NCI-H510A treated with DMSO at 0.1 percent for 48 hours (cell line): ENCODE data around the gene TNRC18.

ENCODE experiments used
- DNase-seq: peaks from one replicate; lab custom pipeline; 2025; lab: John Stamatoyannopoulos, UW

The TNRC18 gene

GRCh38 chr7:5450549-5451327 is 27.1 kb upstream of the TNRC18 start:
- no peak for DNase-seq

DNA sequence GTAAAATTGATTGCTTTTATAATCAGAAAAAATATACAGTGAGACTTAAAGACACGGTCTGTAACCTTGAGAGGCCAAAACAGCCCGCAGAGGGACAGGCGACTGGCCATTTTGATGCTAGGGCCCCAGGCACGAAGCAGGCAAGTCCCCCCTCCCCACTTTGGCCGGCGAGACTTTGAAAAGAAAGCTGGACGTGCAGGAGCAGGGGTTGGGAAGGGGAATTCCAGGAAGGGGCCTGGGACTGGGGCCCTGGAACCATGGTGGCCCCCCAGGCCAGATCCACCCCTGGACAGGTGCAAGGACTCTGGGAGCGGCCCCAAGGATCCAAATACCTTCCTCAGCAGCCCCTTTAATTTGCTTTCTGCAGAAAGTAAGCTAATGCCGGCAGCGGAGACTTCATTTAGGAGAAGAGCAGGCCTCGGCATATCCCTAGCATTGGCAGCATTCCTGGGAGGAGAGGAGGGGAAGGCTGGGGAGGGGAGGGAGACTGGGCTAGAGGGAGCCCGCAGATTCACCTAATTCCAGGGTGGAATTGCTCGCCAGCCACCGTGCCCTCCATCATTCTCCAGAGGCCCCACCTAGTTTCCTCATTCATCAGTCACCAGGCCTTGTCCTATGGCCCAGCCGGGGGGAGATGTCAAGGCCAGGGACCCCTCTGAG is 24.9 kb upstream of the TNRC18 start:
- no peak for DNase-seq

GRCh38 chr7:5445981-5446594 is 22.5 kb upstream of the TNRC18 start:
- DNase-seq = no peak

- DNase-seq = no peak
Measured at GRCh38 chr7:5443678-5444077, 20.0 kb upstream of the TNRC18 start.

- DNase-seq = no peak
Measured at GRCh38 chr7:5442757-5443305, 19.2 kb upstream of the TNRC18 start.

- DNase-seq = no peak
Measured at GRCh38 chr7:5441840-5442503, 18.3 kb upstream of the TNRC18 start.

GRCh38 chr7:5439572-5440496 is 16.2 kb upstream of the TNRC18 start:
- no peak for DNase-seq

DNA sequence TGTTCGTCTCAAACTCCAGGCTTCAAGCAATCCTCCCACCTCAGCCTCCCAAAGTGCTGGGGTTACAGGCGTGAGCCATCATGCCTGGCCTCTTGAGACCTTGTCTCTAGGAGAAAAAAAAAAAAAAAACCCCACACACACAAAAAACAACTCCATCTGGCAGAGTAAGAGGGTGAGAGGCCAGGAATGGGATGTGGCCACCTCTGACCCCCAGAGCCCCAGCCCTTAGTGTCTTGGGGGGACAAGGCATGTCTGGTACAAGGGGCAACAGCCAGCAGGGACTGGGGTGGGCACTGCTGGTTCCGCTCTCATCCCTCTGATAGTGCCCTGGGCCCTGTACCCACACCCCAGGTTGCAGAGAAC is 15.6 kb upstream of the TNRC18 start:
- no peak for DNase-seq

GRCh38 chr7:5437987-5438386 is 14.4 kb upstream of the TNRC18 start:
- DNase-seq = no peak

DNA sequence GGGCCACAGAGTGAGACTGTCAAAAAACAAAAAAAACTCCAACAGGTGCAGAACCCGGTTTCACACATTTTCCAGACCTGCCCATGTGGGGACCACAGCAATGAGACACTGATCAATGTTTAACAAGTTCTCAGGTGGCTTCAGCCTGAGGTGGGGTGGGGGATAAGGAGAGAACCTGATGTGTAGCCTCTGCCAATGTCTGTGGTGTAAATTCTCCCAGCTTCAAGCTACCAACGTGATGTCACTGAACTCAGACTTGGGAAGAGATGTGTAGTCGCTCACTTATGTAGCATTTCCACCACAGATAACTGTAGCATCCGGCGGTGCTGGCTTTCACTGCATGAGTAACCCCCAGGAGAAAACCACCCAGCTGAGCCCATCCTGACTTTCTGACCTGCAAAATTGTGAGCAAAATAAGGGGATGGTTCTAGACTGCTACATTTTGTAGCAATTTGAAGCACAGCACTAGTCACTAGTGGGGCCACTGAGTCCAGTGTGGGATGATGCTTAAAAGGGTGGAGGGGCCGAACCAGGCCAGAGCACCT is 13.8 kb upstream of the TNRC18 start:
- no peak for DNase-seq

GRCh38 chr7:5436003-5436678 is 12.5 kb upstream of the TNRC18 start:
- no peak for DNase-seq

DNA sequence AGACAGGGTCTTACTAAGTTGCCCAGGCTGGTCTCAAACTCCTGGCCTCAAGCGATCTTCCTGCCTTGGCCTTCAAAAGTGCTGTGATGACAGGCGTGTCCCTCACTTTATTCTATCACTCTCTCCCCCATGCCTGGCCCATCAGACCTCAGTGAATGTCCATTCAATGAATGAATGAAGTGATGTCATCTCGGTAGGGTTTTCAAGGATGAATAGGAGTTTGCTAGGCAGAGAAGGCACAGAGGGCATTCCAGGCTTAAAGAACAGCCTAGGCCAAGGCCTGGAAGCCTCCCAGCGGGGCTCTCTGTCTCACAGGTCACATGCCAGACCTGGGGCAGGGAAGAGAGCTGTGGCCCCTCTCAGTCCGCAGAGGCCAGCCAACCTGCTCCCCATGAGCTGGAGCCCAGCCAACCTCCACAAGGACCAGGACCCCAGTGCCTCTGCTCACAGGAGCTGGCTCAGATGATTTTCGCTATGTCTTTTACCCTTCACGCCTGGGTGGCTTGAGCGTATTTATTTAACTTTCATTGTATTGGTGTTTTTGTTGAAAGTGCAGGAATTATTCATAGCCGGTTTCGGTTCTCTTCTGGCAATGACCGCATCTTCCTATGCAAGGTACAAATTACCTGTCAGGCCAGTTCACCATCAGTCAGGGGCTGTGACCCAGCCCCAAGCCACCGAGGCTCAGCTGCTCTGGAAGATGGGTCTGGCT is 11.8 kb upstream of the TNRC18 start:
- DNase-seq = no peak

DNA sequence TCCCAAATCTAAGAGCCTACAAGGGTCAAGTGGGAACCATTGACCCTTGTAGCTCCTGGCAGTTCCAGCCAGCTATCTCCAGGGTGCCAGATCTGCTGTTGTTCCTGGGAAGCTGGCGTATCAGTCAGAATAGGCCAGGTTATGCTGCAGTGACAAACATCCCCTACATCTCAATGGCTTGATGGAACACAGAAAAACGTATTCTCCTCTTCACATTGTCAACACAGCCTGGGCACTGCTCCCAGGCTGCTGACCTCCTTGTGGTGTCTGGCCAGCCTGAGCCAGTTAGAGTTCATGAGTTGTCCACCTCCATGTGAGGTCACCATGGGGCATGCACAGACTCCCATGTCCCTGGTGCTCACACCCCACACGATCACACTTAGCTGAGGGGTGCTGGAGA is 9.5 kb upstream of the TNRC18 start:
- no peak for DNase-seq

DNA sequence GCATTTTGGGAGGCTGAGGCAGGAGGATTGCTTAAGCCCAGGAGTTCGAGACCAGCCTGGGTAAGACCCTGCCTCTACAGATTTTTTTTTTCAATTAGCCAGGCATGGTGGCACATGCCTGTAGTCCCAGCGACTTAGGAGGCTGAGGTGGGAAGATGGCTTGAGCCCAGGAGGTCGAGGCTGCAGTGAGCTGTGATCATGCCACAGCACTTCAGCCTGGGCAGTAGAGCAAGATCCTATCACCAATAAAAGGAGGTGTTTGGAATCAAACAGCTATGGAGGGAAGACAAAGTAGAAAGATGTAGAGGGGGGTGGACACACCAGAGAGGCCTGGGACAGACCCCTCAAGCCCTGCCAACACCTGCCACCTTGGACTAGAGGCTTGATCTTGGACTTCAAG is 9.1 kb upstream of the TNRC18 start:
- DNase-seq = no peak

GRCh38 chr7:5431560-5432015 is 8.0 kb upstream of the TNRC18 start:
- DNase-seq = no peak

DNA sequence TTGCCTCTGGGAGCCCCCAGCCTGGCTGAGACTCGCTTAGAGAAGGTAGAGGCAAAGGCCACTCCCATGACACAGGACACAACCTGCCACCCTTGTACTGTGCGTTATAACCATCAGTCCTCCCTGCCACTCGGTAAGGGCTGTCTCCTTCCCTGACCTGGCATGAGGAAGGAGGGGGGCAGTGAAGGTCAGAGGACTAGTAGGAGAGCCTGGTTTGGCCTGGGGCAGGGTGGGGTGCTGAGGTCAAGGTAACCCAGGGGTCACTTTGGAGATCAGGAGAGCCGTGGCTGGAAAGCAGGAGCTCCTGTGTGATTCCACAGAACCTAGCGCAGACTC is 6.9 kb upstream of the TNRC18 start:
- no peak for DNase-seq

DNA sequence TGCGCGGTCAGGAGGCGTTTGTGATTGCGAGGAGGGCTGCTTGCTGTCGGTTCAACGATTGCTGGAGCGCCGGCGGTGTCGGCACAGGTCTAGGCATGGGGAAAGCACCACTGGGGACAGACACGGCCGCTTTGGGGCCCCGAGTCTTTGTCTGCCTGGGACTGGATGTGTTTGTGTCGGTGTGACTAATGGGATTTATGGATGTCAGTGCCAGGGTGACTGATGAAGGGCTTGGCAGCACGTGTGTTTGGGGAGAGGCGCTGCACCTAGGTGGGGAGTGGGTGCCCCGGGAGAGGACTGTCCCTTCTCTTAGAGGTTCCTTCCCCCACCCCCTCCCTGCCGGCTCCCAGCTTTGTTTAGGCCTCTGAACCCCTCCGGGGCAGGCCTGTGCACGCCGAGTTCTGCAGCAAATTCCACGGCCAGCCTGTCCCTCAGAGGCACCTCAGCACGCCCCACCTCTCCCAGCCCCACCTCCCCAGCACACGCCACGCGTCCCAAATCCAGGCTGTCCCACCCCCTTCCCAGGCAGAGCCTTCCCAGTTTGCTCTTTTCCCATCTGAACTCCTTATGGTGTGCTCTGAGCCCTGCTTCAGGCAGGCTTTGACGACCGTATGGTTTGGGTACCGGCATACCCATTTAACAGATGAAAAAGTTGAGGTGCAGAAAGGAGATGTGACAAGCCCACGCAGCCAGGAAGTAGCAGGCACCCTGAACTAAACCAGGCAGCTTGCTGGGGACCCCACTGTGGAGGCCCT is 6.4 kb upstream of the TNRC18 start:
- DNase-seq = no peak

DNA sequence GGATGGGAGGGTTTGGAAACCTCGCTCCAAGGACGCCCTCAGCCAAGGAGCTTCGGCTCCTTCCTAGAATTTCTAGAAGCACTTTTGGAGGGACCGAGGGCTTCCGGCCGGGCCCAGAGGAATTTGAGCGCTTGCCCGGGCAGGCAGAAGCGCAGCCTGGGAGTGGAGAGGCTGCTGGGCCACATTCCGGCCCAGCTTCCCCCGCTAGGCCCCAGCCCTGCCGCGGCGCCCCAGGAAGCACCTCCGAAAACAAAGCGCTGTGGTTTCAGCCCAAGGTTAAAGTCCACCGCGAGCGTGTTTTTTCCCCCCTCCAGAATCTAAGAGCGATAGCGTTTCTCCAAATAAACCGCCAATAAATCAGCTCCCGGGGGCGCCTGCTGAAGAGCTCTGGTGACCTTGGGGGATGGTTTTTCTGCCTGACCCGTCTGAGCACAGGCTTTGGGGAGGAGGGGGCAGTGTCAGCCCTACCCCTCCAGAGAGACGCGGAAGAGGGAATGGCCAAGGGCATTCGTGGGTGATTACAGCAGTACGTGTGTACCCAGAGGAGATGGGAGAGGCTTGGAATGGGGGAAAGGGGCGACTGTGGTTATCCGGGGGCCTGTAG is 5.7 kb upstream of the TNRC18 start:
- peak; percentile 35 for DNase-seq
